Psoas muscle (tissue), 8 donors: Measurements from ENCODE around the gene TMEM120A. TPM values are rescaled to one million over a fixed set of nuclear protein-coding genes. Genes with fewer than 3 reads are reported as not detected.
A peak's percentile ranks its signal among the peaks of the same experiment; 100 is the strongest.

ENCODE experiments used
- ATAC-seq, 4 donors: fragments of 200-7000 bp; cut with Tn5 transposase; one replicate each; pipeline ENCODE4 v1.9.1; 2020; ENCODE audit warnings: moderate library complexity in 3 of 4, mild to moderate bottlenecking in 2 of 4
- DNase-seq, 2 donors: peaks; one replicate each; pipeline ENCODE4 v3.0.0-alpha.2; 2020
- H3K27ac ChIP-seq: fragments of 200-600 bp; one replicate; pipeline ENCODE4 v1.8.0; 2022
- H3K27me3 ChIP-seq, 3 donors: fragments of 200-600 bp in 1 of 3; one replicate each; pipeline versions ENCODE4 v1.6.1 to v1.8.0; 2013 to 2022; ENCODE audit warnings: low read length in 2 of 3, mild to moderate bottlenecking in 2 of 3, moderate library complexity in 1 of 3; ENCODE audit not compliant: insufficient read depth in 3 of 3
- H3K36me3 ChIP-seq, 2 donors: fragments of 200-600 bp in 1 of 2; one replicate each; pipeline versions ENCODE4 v1.6.1 to v1.8.0; 2013 to 2022; ENCODE audit warnings: low read depth in 1 of 2, mild to moderate bottlenecking in 1 of 2, moderate library complexity in 1 of 2; ENCODE audit not compliant: insufficient read depth in 1 of 2
- H3K4me1 ChIP-seq: fragments of 200-600 bp; one replicate; pipeline ENCODE4 v1.8.0; 2022
- H3K4me3 ChIP-seq: fragments of 200-600 bp; one replicate; pipeline ENCODE4 v1.8.0; 2022; ENCODE audit warnings: mild to moderate bottlenecking
- H3K9me3 ChIP-seq: fragments of 200-600 bp; one replicate; pipeline ENCODE4 v1.8.0; 2022
- WGBS, 3 donors: extraction: QIAGEN DNeasy Blood & Tissue Kit; methylation state at CpG; one replicate each; pipeline versions ENCODE4 v1.1.6 to v1.1.7; 2013; 5-methylcytosine and 5-hydroxymethylcytosine counted together
- intact Hi-C, 2 donors: fragments of 100-400 bp; cut with DNase I; formaldehyde crosslinking; loops; one replicate each; pipeline versions ENCODE4 v1.11.0 to v1.14.2; 2022
- polyA plus RNA-seq, 3 donors: library from polyadenylated mRNA; stranded (reverse); fragments of 200-250 nt; gene quantifications; one replicate each; pipeline ENCODE4 v1.2.3, GENCODE V29; 2013
- total RNA-seq, 4 donors: library from RNA; stranded (reverse); fragmentation: NEBNext Ultra II Directional in 2 of 4; extraction: Animal tissue kit (Norgen Biotek cat#: 25700) in 2 of 4; gene quantifications; one replicate each; pipeline versions ENCODE4 v1.2.1 to v1.2.4, GENCODE V29; 2021 to 2023
- TF ChIP-seq, protein P1 (sequence below): fragments of 200-600 bp; IDR thresholded peaks from one replicate; pipeline ENCODE4 v1.8.0; 2022; ENCODE audit warnings: antibody characterized with exemption
- donor health status: healthy with polysubstance abuse.
- donor health status: DM: no; HTN: no; CAD: no; lungs with moderate emphysema.
- donor health status: Bipolar disorder and iron deficiency.
- donor health status: healthy.
- donor health status: DM: yes; HTN: yes; CAD: no.
- donor health status: DM: no; HTN: no; CAD: no.
- donor health status: DM: no; HTN: no; CAD: no.
- donor health status: DM: yes; HTN: yes; CAD: no.

Gene TMEM120A
- total and polyA plus RNA-seq, 7 donors = 70.1 to 185 (median 103) TPM

DNA sequence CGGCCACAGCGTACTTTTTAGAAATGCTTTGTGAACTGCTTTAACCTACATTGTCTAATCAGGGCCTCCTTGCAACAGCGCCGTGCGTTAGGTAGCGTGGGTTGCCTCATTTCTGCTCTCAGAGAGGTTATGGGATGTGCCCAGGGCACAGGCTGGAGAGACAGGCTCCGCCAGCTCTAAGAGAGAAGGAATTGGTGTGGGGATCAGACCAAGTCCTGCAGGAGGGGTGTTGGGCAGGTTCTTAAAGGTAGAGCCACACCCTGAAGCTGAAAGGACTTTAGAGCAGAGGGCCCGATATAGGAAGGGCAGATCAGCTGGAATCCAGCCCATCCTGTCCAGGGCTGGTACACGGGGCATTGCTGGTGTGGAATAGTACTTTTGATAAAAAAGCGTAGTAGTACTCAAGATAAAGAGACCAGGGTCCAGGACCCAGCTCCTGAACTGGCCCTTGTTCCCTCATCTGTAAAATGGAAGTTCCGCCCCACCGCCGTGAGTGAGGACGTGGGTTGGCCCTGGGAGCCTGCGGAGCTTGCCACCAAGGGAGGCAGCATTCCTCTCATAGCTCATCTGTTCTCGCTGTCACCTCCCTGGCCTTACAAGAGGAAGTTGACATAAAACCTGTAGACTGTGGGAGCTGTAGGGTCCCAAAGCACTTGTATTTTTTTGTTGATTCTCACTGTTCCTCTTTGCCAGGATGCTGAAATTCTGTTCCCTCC, 37.2 kb downstream of the TMEM120A start:
- 91 to 92% (median 91%) methylated on average over 16 of the region's 16 CpGs for WGBS, 3 donors
- DNase-seq (peak in 1 of 2 donors; percentile 29), ATAC-seq (peak in 2 of 4 donors; percentile 14 to 26)
- Histone ChIP-seq H3K36me3 (peaks cover 0 to 47% of the 10 kb centered on the region in 2 donors), H3K27me3 (no peaks in the 10 kb centered on the region), H3K9me3 (no peaks in the 10 kb centered on the region), H3K4me3 (no peak overlapping the region), H3K27ac (no peak overlapping the region), H3K4me1 (peaks cover 28% of the 10 kb centered on the region)
- intact Hi-C loops = loop anchor here in 1 of 2 donors (10.0 kb wide), 1 partner anchor 48 kb away; no protein-coding TSS in a partner anchor
- TF ChIP-seq, protein P1, sequence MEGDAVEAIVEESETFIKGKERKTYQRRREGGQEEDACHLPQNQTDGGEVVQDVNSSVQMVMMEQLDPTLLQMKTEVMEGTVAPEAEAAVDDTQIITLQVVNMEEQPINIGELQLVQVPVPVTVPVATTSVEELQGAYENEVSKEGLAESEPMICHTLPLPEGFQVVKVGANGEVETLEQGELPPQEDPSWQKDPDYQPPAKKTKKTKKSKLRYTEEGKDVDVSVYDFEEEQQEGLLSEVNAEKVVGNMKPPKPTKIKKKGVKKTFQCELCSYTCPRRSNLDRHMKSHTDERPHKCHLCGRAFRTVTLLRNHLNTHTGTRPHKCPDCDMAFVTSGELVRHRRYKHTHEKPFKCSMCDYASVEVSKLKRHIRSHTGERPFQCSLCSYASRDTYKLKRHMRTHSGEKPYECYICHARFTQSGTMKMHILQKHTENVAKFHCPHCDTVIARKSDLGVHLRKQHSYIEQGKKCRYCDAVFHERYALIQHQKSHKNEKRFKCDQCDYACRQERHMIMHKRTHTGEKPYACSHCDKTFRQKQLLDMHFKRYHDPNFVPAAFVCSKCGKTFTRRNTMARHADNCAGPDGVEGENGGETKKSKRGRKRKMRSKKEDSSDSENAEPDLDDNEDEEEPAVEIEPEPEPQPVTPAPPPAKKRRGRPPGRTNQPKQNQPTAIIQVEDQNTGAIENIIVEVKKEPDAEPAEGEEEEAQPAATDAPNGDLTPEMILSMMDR = no peak

DNA sequence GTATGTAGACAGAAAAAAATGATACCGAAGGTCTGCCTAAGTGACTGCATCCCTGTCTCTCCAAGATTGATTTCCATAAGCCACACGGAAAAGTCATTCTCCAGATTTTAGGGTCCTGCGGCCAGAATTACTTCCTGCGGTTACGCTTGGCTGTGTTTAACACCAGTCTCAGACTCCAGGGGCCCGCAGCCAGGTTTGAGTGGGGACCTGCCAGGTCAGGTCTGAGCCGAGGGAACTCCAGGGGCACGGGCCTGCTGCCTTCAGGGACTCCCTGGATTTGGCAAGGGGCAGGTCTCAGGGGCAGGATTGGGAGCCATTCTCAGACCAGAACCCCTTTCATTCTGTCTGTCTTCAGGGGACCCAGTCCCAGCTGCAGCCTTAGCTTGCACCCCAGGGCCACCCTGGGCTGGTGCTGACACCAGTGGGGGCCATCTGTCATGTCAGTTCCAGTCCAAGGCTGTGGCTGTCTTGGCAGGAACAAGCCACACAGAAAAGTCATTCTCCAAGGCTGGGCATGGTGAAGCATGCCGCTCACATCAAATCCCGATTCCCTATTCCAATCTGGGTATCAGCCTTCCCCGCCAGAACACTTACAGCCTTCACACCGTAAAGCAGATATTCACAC, 39.0 kb downstream of the TMEM120A start:
- Histone ChIP-seq H3K9me3 (no peaks in the 10 kb centered on the region), H3K27me3 (no peaks in the 10 kb centered on the region), H3K4me3 (no peak overlapping the region), H3K36me3 (peaks cover 0 to 47% of the 10 kb centered on the region in 2 donors), H3K27ac (peak overlapping the region; percentile 62), H3K4me1 (peaks cover 37% of the 10 kb centered on the region)
- peak in 1 of 2 donors; percentile 59 for DNase-seq
- intact Hi-C loops = loop anchor here in 1 of 2 donors (10.0 kb wide), 1 partner anchor 49 kb away; no protein-coding TSS in a partner anchor
- TF ChIP-seq, protein P1 = no peak
- peak in 3 of 4 donors; percentile 42 to 67 (median 47) for ATAC-seq
- WGBS, 3 donors = 26 to 37% (median 36%) methylated on average over 12 of the region's 12 CpGs

DNA sequence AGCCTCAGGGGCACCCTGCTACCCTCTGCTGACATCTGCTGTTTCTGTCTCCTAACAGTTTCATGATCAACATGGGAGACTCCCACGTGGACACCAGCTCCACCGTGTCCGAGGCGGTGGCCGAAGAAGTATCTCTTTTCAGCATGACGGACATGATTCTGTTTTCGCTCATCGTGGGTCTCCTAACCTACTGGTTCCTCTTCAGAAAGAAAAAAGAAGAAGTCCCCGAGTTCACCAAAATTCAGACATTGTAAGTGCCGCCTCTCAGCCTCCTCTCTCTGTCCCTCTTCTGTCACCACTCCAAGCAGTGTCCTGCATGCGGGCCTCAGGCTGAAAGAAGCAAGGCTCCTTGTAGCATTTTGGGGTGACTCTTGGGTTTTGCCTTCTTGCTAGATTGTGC, 40.5 kb downstream of the TMEM120A start:
- ATAC-seq (no peak), DNase-seq (peak in 1 of 2 donors; percentile 37)
- no peak overlapping the region for H3K27ac ChIP-seq
- H3K9me3 ChIP-seq = no peaks in the 10 kb centered on the region
- peaks cover 0 to 33% of the 10 kb centered on the region in 2 donors for H3K36me3 ChIP-seq
- WGBS, 3 donors = 88 to 95% (median 90%) methylated on average over 11 of the region's 11 CpGs
- peaks cover 49% of the 10 kb centered on the region for H3K4me1 ChIP-seq
- no peaks in the 10 kb centered on the region for H3K27me3 ChIP-seq
- intact Hi-C loops = loop anchor here in 1 of 2 donors (10.0 kb wide), 1 partner anchor 51 kb away; no protein-coding TSS in a partner anchor
- TF ChIP-seq, protein P1 = no peak
- H3K4me3 ChIP-seq = no peak overlapping the region

DNA sequence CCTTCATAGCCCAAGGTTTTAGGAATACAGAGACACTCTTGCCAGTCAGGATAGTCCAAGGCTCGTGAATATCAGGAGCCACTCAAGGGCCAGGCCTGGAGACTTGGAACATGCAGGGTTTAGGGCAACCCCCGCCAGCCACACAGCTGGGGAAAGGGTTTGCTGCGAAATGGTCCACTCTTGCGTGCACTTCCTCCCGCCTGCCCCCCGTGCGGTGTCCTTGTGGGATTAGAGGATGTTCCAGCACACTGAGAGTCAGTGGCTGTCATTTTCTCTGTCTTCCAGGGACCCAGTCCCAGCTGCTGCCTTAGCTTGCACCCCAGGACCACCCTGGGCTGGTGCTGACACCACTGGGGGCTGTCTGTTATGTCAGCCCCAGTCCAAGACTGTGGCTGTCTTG, 41.0 kb downstream of the TMEM120A start:
- WGBS, 3 donors = 90 to 94% (median 93%) methylated on average over 7 of the region's 7 CpGs
- TF ChIP-seq, protein P1 = no peak
- H3K4me3 ChIP-seq = no peak overlapping the region
- H3K36me3 ChIP-seq = peaks cover 0 to 31% of the 10 kb centered on the region in 2 donors
- DNase-seq (no peak), ATAC-seq (no peak)
- H3K9me3 ChIP-seq = no peaks in the 10 kb centered on the region
- intact Hi-C loops = loop anchor here in 1 of 2 donors (10.0 kb wide), 1 partner anchor 51 kb away; no protein-coding TSS in a partner anchor
- H3K27ac ChIP-seq = no peak overlapping the region
- H3K4me1 ChIP-seq = peaks cover 52% of the 10 kb centered on the region
- no peaks in the 10 kb centered on the region for H3K27me3 ChIP-seq
